Measurements from ENCODE around the gene FAAH.

The FAAH gene

GRCh38 chr1:46411010-46411405, 16.9 kb downstream of the FAAH start:
- TF ChIP-seq, protein P1, sequence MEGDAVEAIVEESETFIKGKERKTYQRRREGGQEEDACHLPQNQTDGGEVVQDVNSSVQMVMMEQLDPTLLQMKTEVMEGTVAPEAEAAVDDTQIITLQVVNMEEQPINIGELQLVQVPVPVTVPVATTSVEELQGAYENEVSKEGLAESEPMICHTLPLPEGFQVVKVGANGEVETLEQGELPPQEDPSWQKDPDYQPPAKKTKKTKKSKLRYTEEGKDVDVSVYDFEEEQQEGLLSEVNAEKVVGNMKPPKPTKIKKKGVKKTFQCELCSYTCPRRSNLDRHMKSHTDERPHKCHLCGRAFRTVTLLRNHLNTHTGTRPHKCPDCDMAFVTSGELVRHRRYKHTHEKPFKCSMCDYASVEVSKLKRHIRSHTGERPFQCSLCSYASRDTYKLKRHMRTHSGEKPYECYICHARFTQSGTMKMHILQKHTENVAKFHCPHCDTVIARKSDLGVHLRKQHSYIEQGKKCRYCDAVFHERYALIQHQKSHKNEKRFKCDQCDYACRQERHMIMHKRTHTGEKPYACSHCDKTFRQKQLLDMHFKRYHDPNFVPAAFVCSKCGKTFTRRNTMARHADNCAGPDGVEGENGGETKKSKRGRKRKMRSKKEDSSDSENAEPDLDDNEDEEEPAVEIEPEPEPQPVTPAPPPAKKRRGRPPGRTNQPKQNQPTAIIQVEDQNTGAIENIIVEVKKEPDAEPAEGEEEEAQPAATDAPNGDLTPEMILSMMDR (IDR thresholded peaks at IDR 0.05; ENCODE audit: low read depth, low read length, missing control alignments) = no peak
- H3K4me3 ChIP-seq (replicated peaks; ENCODE audit: low read depth, low read length) = no peak overlapping the region

GRCh38 chr1:46411601-46412341, 17.7 kb downstream of the FAAH start:
- no peak for DNase-seq (ENCODE audit: extremely low read depth, low read depth)

More at GRCh38 chr1:46411010-46411405, 16.9 kb downstream of the FAAH start:
- no peak for DNase-seq (ENCODE audit: extremely low read depth, low read depth)

GRCh38 chr1:46412893-46413595, 18.9 kb downstream of the FAAH start:
- TF ChIP-seq, protein P1 (IDR thresholded peaks at IDR 0.05; ENCODE audit: low read depth, low read length, missing control alignments) = no peak
- no peak for DNase-seq (ENCODE audit: extremely low read depth, low read depth)
- no peak overlapping the region for H3K4me3 ChIP-seq (replicated peaks; ENCODE audit: low read depth, low read length)

More at GRCh38 chr1:46411601-46412341, 17.7 kb downstream of the FAAH start:
- TF ChIP-seq, protein P1 (IDR thresholded peaks at IDR 0.05; ENCODE audit: low read depth, low read length, missing control alignments) = peak; percentile 60
- no peak overlapping the region for H3K4me3 ChIP-seq (replicated peaks; ENCODE audit: low read depth, low read length)

- DNase-seq (ENCODE audit: extremely low read depth, low read depth) = no peak
- TF ChIP-seq, protein P1 (IDR thresholded peaks at IDR 0.05; ENCODE audit: low read depth, low read length, missing control alignments) = peak; percentile 40
- H3K4me3 ChIP-seq (replicated peaks; ENCODE audit: low read depth, low read length) = no peak overlapping the region
Measured at GRCh38 chr1:46413596-46413985, 19.5 kb downstream of the FAAH start.

DNA sequence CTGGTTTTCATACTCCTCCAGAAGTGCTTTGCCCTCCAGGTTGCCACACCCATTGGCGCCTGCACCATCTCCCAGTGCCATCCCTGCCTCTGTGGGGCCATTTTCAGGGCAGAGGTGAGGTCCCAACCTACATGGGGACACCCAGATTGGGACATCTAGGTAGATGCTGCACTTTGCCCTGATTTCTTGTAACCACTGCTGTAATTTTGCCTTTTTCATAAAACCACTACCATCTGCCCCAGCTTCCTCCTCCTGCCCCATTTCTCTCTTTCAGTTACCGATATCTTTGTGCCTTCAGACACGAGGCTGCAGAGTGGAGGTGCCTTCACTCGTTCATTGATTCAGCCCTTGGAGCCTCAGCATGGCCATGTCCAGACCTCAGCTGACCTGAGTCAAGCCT, 21.4 kb downstream of the FAAH start:
- DNase-seq (ENCODE audit: extremely low read depth, low read depth) = no peak
- no peak overlapping the region for H3K4me3 ChIP-seq (replicated peaks; ENCODE audit: low read depth, low read length)
- TF ChIP-seq, protein P1 (IDR thresholded peaks at IDR 0.05; ENCODE audit: low read depth, low read length, missing control alignments) = no peak

DNA sequence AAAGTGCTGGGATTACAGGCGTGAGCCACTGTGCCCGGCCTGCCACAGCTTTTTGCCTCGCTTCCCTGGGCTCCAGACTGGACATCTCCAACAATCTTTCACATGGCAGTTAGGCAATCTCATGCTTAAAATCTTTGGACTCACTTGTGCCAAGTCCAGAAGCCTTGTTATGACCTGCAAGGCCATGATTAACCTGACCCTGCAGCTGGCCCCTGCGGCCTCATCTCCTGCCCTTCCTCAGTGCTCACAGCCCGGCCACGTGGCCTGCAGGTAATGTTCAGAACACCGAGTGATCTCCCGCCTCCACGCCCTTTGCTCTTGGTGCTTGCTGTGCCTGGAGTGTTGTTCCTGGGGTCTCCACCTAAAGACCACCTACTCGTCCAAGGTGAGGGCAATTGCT, 24.9 kb downstream of the FAAH start:
- TF ChIP-seq, protein P1 (IDR thresholded peaks at IDR 0.05; ENCODE audit: low read depth, low read length, missing control alignments) = no peak
- no peak overlapping the region for H3K4me3 ChIP-seq (replicated peaks; ENCODE audit: low read depth, low read length)
- no peak for DNase-seq (ENCODE audit: extremely low read depth, low read depth)

All from HFF-Myc (cell line).